ENCODE data around the gene DOCK2.
"Not testable (repeated sequence)": the region's sequence is repeated elsewhere in the genome, so short reads cannot be mapped to it uniquely, and the experiment has no call there.

Gene DOCK2

GRCh38 chr5:169637085-169637548 lies at the start of gene DOCK2:
DOCK2 (plus strand) TSS chr5:169637275; CDS start chr5:169637327, 52 bp downstream.
- peak; percentile 37 for DNase-seq (ENCODE audit: low read depth)

- DNase-seq (ENCODE audit: low read depth), result no peak
These were observed 46.5 kb upstream of the DOCK2 start for GRCh38 chr5:169590602-169591001.

- DNase-seq (ENCODE audit: low read depth), result no peak
These were observed 45.4 kb upstream of the DOCK2 start for GRCh38 chr5:169591636-169592035.

GRCh38 chr5:169592937-169593650 lies 44.0 kb upstream of the DOCK2 start:
- no peak for DNase-seq (ENCODE audit: low read depth)

- DNase-seq (ENCODE audit: low read depth), result no peak
These were observed 41.8 kb upstream of the DOCK2 start for GRCh38 chr5:169595172-169595820.

GRCh38 chr5:169599451-169599850 lies 37.6 kb upstream of the DOCK2 start:
- DNase-seq (ENCODE audit: low read depth), result no peak

GRCh38 chr5:169602535-169602934 lies 34.5 kb upstream of the DOCK2 start:
- no peak for DNase-seq (ENCODE audit: low read depth)

- DNase-seq (ENCODE audit: low read depth), result no peak
These were observed 30.8 kb upstream of the DOCK2 start for GRCh38 chr5:169606279-169606678.

- no peak for DNase-seq (ENCODE audit: low read depth)
These were observed 29.2 kb upstream of the DOCK2 start for GRCh38 chr5:169607882-169608281.

GRCh38 chr5:169609716-169610115 lies 27.4 kb upstream of the DOCK2 start:
- DNase-seq (ENCODE audit: low read depth), result no peak

- no peak for DNase-seq (ENCODE audit: low read depth)
These were observed 26.5 kb upstream of the DOCK2 start for GRCh38 chr5:169610606-169611005.

- no peak for DNase-seq (ENCODE audit: low read depth)
These were observed 21.5 kb upstream of the DOCK2 start for GRCh38 chr5:169615561-169615960.

GRCh38 chr5:169624307-169624706 lies 12.8 kb upstream of the DOCK2 start:
- not testable (repeated sequence) for DNase-seq (ENCODE audit: low read depth)

- DNase-seq (ENCODE audit: low read depth), result no peak
These were observed 10.3 kb upstream of the DOCK2 start for GRCh38 chr5:169626779-169627178.

- no peak for DNase-seq (ENCODE audit: low read depth)
These were observed 9.5 kb upstream of the DOCK2 start for GRCh38 chr5:169627551-169627950.

GRCh38 chr5:169628892-169629291 lies 8.2 kb upstream of the DOCK2 start:
- no peak for DNase-seq (ENCODE audit: low read depth)

GRCh38 chr5:169629847-169630548 lies 7.1 kb upstream of the DOCK2 start:
- no peak for DNase-seq (ENCODE audit: low read depth)

- no peak for DNase-seq (ENCODE audit: low read depth)
These were observed 5.7 kb upstream of the DOCK2 start for GRCh38 chr5:169631360-169631759.

- no peak for DNase-seq (ENCODE audit: low read depth)
These were observed 4.1 kb upstream of the DOCK2 start for GRCh38 chr5:169632946-169633345.

- no peak for DNase-seq (ENCODE audit: low read depth)
These were observed 2.5 kb upstream of the DOCK2 start for GRCh38 chr5:169634606-169635005.

- DNase-seq (ENCODE audit: low read depth), result no peak
These were observed 1.1 kb upstream of the DOCK2 start for GRCh38 chr5:169635936-169636335.

GRCh38 chr5:169636477-169637084 lies 494 bp upstream of the DOCK2 start:
- DNase-seq (ENCODE audit: low read depth), result no peak

Data from stimulated activated CD8-positive, alpha-beta memory T cell treated with anti-CD3 and anti-CD28 coated beads, Interleukin-15, amount 100 ng/mL, for 24 hours (primary cell).